Measurements from ENCODE around the gene TNIP2.
A peak's percentile ranks its signal among the peaks of the same experiment; 100 is the strongest.

TNIP2 gene

GRCh38 chr4:2716236-2716635, 39.9 kb downstream of the TNIP2 start:
- DNase-seq (ENCODE audit: low spot score), result no peak

- no peak for DNase-seq (ENCODE audit: low spot score)
These were observed 40.7 kb downstream of the TNIP2 start for GRCh38 chr4:2715426-2715825.

- DNase-seq (ENCODE audit: low spot score), result no peak
These were observed 41.2 kb downstream of the TNIP2 start for GRCh38 chr4:2714918-2715317.

DNA sequence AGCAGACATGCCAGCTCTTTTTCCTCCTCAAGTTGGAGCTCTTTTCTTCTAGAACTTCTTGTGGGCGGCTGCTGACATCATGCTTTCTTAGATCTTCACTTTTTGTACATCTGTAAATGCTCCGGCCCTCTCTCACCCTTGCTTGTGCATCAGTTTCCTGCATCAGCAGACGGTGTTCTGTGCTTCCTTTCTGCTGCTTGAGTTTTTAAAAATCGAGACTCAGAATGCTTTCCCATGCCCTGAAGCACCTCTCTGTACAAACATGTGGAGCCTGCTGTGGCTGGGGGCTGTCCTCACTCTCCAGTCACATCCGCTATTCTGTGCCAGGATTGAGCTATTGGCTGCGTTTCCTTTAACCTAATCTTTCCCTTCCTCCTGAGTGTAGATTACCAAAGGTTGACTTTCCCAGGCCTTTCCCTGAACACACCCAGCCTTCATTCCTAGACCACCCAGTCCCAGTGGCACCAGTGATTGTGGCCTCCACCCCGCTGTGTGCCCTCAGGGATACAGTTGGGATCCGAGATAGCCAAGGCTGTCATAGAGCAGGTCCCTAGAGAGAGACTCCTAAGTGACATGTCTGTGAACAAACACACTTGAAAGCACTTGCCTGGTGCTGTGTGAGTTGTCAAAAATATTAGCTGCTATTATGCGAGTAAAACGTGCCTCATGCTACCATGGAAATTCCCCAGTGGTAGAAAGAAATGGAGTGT, 41.9 kb downstream of the TNIP2 start:
- peak; percentile 28 for DNase-seq (ENCODE audit: low spot score)

GRCh38 chr4:2713337-2713736, 42.8 kb downstream of the TNIP2 start:
- no peak for DNase-seq (ENCODE audit: low spot score)

- no peak for DNase-seq (ENCODE audit: low spot score)
These were observed 43.8 kb downstream of the TNIP2 start for GRCh38 chr4:2712261-2712842.

DNA sequence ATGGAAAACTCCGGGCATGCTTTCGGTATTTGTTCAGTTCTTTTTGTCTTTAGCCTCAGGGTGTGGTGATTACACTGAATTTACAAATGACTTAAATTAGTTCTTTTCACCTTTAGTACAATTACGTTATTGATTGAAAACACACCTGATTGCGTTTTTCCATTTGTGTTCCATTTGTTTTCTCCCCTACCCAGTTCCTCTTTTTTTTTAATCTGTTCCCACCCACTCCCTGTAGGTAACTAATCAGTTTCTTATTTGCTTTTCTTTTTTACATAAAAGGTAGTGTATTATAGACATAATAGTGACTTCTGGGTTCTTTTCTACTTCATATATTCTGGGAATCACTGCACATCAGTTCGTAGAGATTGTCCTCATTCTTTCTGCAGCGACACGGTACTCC, 53.4 kb downstream of the TNIP2 start:
- DNase-seq (ENCODE audit: low spot score), result no peak

- peak; percentile 15 for DNase-seq (ENCODE audit: low spot score)
These were observed 53.8 kb downstream of the TNIP2 start for GRCh38 chr4:2702361-2702760.

DNA sequence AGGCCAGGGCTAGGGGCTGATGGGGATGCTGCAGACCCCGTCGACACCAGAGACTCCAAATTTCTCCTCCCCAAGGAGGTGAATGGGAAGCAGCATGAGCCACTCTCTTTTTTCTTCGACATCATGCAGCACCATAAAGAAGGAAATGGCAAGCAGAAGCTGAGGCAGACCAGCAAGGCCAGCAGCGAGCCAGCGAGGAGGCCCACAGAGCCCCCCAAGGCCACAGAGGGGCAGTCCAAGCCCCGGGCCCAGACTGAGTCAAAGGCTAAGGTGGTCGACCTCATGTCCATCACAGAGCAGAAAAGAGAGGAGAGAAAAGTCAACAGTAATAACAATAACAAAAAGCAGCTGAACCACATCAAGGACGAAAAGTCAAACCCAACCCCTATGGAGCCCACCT, 56.1 kb downstream of the TNIP2 start:
- DNase-seq (ENCODE audit: low spot score), result no peak

- DNase-seq (ENCODE audit: low spot score), result peak; percentile 14
These were observed 56.6 kb downstream of the TNIP2 start for GRCh38 chr4:2699534-2699933.

DNA sequence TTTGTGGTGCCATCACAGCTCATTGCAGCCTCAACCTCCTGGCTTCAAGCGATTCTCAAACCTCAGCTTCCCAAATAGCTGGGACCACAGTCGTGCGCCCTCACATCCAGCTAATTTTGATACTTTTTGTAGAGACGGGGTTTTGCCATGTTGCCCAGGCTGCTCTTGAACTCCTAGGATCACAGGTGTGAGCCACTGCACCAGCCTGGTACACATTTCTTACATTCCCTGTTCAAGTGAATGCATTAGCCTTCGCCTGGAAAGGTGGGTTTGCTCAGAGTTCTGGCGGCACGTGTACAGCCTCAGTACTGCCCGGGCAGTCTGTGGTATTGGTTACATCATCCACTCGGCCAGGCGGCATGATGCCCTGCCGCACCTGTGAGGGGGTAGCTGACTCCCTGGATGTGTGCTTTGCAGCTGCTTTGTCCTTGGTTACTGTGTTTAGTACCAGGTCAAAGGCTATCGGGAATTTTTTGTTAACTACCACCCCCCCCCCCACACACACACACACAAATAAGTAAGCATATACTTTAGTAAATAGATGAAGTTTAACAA, 57.1 kb downstream of the TNIP2 start:
- no peak for DNase-seq (ENCODE audit: low spot score)

- DNase-seq (ENCODE audit: low spot score), result no peak
These were observed 57.6 kb downstream of the TNIP2 start for GRCh38 chr4:2698504-2698903.

DNA sequence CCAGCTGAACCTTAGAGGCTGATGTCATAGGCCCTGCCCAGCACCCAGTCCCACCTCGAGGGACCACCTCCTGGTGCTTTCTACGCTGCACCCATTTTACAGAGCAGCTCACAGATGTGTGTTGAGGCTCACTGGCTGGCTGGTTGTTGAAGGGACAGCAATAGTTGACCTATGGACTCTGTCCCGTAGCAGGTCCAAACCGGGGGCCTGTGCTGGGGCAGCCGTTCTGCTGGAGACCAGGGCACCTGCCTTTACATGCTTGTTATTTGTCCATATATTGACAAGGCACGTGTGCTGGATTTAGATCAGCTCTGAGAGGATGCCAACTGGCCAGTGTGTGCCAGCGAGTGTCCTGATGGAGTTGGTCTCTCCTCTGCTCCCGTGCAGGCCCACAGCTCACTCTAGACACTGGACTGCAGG, 58.1 kb downstream of the TNIP2 start:
- DNase-seq (ENCODE audit: low spot score), result no peak

DNA sequence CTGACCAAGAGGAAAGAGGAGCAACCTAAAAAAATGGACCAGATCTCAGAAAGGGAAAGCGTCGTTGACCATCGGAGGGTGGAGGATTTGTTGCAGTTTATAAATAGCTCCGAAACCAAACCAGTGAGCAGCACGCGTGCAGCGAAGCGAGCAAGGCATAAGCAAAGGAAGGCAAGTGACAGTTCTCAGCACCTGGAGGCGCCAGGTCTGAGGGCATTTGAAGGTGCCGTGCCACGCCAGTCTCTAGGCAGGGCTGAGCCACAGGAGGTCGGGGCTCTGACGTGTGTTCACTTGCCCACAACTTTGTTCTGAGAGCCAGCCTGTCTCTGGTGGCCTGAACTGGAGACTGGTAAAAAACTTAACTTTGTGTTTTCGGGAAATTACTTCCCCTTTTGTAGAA, 59.7 kb downstream of the TNIP2 start:
- DNase-seq (ENCODE audit: low spot score), result no peak

DNA sequence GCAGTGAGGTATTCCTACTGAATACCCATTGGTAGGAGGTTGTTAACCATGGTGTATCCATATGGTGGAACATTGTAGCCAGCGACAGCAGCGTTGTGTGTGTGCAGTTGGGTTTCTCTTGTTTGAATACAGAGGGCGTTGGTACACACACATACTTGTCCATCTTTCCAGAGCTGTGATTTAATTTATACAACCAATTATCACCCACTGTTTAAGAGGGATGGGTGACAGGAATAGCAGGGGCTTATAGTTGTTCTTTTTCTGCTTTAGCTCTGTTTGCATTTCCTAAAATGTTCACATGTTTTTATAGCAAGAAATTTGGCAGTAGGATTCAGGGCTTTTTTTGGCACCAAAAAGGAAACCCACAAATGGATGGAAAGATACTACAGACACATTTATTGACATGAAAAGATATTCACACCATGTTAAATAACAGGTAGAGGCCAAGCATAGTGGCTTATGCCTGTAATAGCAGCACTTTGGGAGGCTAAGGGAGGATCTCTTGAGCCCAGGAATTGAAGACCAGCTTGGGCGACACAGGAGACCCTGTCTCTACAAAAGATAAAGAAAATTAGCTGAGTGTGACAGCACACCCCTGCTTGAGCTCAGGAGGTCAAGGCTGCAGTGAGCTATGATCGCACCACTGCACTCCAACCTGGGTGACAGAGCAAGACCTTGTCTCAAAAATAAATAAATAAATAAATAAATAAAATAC, 60.6 kb downstream of the TNIP2 start:
- no peak for DNase-seq (ENCODE audit: low spot score)

DNA sequence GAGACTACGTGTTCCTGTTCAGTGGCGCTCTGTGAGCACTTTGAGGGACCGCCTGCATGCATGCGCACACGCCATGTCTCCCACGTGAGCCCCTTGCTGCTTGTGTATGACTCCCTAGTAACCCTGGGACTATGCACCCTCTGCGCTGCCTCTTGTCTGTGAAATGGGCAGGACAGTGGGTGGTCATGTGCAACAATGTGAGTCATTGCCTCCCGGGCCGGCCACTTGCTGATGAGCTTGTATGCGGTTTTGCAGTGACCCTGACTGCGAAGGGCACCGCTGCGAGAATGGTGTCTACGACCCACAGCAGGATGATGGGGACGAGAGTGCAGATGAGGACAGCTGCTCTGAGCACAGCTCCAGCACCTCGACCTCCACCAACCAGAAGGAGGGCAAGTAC, 61.4 kb downstream of the TNIP2 start:
- DNase-seq (ENCODE audit: low spot score), result no peak

DNA sequence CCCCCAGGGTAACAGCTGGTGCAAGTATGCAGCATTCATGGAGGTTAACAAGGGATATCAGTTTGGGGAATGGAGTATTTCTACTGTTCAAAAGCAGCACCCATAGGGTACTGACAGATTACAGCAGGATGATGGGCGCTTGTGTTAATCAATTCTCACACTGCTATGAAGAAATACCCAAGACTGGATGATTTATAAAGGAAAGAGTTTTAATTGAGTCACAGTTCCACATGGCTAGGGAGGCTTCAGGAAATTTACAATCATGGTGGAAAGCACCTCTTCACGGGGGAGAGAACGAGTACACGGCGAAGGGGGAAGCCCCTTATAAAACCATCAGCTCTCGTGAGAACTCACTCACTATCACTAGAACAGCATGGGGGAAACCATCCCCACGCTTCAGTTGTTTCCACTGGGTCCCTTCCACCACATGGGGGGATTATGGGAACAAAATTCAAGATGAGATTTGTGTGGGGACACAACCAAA, 64.1 kb downstream of the TNIP2 start:
- no peak for DNase-seq (ENCODE audit: low spot score)

All from putamen (tissue), 1 donor.